Liver (tissue), 9 donors: ENCODE data around the gene MAPK8IP3. TPM values are rescaled to one million over a fixed set of nuclear protein-coding genes. Genes with fewer than 3 reads are reported as not detected.
"Not testable (repeated sequence)": the region's sequence is repeated elsewhere in the genome, so short reads cannot be mapped to it uniquely, and the experiment has no call there.

Source experiments
- DNase-seq: peaks from one replicate; pipeline ENCODE4 v3.0.0-alpha.2; 2017; ENCODE audit warnings: low spot score
- H3K27ac ChIP-seq, 2 donors: one replicate each; pipeline ENCODE4 v1.7.0; 2013; ENCODE audit warnings: inconsistent platforms in 2 of 2, low read length in 2 of 2, control low read depth in 1 of 2, low read depth in 1 of 2, mild to moderate bottlenecking in 1 of 2
- H3K27me3 ChIP-seq, 4 donors: one replicate each; pipeline versions ENCODE4 v1.6.1 to v1.7.0; 2013; ENCODE audit warnings: low read length in 3 of 4, inconsistent platforms in 1 of 4, mild to moderate bottlenecking in 1 of 4, moderate library complexity in 1 of 4; ENCODE audit not compliant: control insufficient read depth in 4 of 4, insufficient read depth in 4 of 4
- H3K36me3 ChIP-seq, 4 donors: one replicate each; pipeline versions ENCODE4 v1.6.1 to v1.7.0; 2013; ENCODE audit warnings: low read length in 3 of 4, mild to moderate bottlenecking in 3 of 4, low read depth in 1 of 4, moderate library complexity in 1 of 4; ENCODE audit not compliant: control insufficient read depth in 4 of 4, insufficient read depth in 3 of 4
- H3K4me1 ChIP-seq, 4 donors: one replicate each; pipeline versions ENCODE4 v1.6.1 to v1.7.0; 2013; ENCODE audit warnings: low read length in 3 of 4, mild to moderate bottlenecking in 3 of 4, moderate library complexity in 1 of 4; ENCODE audit not compliant: control insufficient read depth in 4 of 4, insufficient read depth in 4 of 4
- H3K4me3 ChIP-seq, 3 donors: one replicate each; pipeline versions ENCODE4 v1.6.1 to v1.7.0; 2013; ENCODE audit warnings: low read length in 3 of 3, control low read depth in 1 of 3, low read depth in 1 of 3, mild to moderate bottlenecking in 1 of 3
- H3K9ac ChIP-seq, 2 donors: one replicate each; pipeline ENCODE4 v1.7.0; 2013; ENCODE audit warnings: low read length in 2 of 2, mild to moderate bottlenecking in 2 of 2, moderate library complexity in 2 of 2, control low read depth in 1 of 2, low read depth in 1 of 2
- H3K9me3 ChIP-seq, 4 donors: one replicate each; pipeline versions ENCODE4 v1.6.1 to v1.7.0; 2013; ENCODE audit warnings: low read length in 3 of 4; ENCODE audit not compliant: control insufficient read depth in 4 of 4
- FOXA1 ChIP-seq: IDR thresholded peaks from 2 replicates; pipeline ENCODE4 v1.6.1; 2016; ENCODE audit warnings: antibody characterized with exemption
- GABPA ChIP-seq, 2 donors: IDR thresholded peaks in 1 of 2; conservative IDR thresholded peaks in 1 of 2; 2 replicates each; pipeline ENCODE4 v1.6.1; 2016; ENCODE audit warnings: antibody characterized with exemption in 2 of 2, mild to moderate bottlenecking in 1 of 2, moderate library complexity in 1 of 2
- HNF4A ChIP-seq, 2 donors: conservative IDR thresholded peaks; 2 replicates each; pipeline ENCODE4 v1.6.1; 2016; ENCODE audit warnings: antibody characterized with exemption in 2 of 2, mild to moderate bottlenecking in 2 of 2
- HNF4G ChIP-seq: IDR thresholded peaks from 2 replicates; pipeline ENCODE4 v1.6.1; 2016; ENCODE audit warnings: antibody characterized with exemption
- JUND ChIP-seq, 2 donors: IDR thresholded peaks; 2 replicates each; pipeline ENCODE4 v1.6.1; 2016; ENCODE audit warnings: antibody characterized with exemption in 2 of 2
- NR2F2 ChIP-seq: IDR thresholded peaks from 2 replicates; pipeline ENCODE4 v1.6.1; 2016; ENCODE audit warnings: antibody characterized with exemption
- RAD21 ChIP-seq, 2 donors: IDR thresholded peaks; 2 replicates each; pipeline ENCODE4 v1.6.1; 2016; ENCODE audit warnings: antibody characterized with exemption in 2 of 2, mild to moderate bottlenecking in 2 of 2
- RXRA ChIP-seq, 2 donors: IDR thresholded peaks; 2 replicates each; pipeline ENCODE4 v1.6.1; 2017 to 2018; ENCODE audit warnings: antibody characterized with exemption in 2 of 2, mild to moderate bottlenecking in 1 of 2
- SP1 ChIP-seq: IDR thresholded peaks from 2 replicates; pipeline ENCODE4 v1.6.1; 2018; ENCODE audit warnings: antibody characterized with exemption, mild to moderate bottlenecking
- TAF1 ChIP-seq: conservative IDR thresholded peaks from 2 replicates; pipeline ENCODE4 v1.6.1; 2016; ENCODE audit warnings: antibody characterized with exemption, mild to moderate bottlenecking
- YY1 ChIP-seq: IDR thresholded peaks from 2 replicates; pipeline ENCODE4 v1.6.1; 2016; ENCODE audit warnings: antibody characterized with exemption, mild to moderate bottlenecking
- WGBS: extraction: QIAGEN DNeasy Blood & Tissue Kit; methylation state at CpG from one replicate; pipeline ENCODE4 v1.1.7; 2013; 5-methylcytosine and 5-hydroxymethylcytosine counted together
- polyA plus RNA-seq, 2 donors: library from polyadenylated mRNA; stranded (reverse) in 1 of 2; unstranded in 1 of 2; fragments of 200-250 nt in 1 of 2; fragments of >200 nt in 1 of 2; fragmentation: Nextera tagmentation in 1 of 2; extraction: Ambion mirVana in 1 of 2; gene quantifications; one replicate each; pipeline versions ENCODE4 v1.2.1 to v1.2.3, GENCODE V29; 2013 to 2015
- total RNA-seq, 2 donors: library from RNA; depleted of rRNA; stranded (reverse); fragments of >200 nt; gene quantifications; one replicate each; pipeline ENCODE4 v1.2.3, GENCODE V29; 2014
- TF ChIP-seq, protein P1 (sequence below): IDR thresholded peaks from 2 replicates; pipeline ENCODE4 v1.6.1; 2016; ENCODE audit warnings: antibody characterized with exemption
- TF ChIP-seq, protein P2 (sequence below): IDR thresholded peaks from 2 replicates; pipeline ENCODE4 v1.6.1; 2016; ENCODE audit warnings: antibody characterized with exemption
- TF ChIP-seq, protein P3 (sequence below): fragments of 150-350 bp; IDR thresholded peaks from 2 replicates; pipeline ENCODE4 v1.5.1; 2017; ENCODE audit warnings: improper control_type of control experiment, low read depth, low read length; ENCODE audit not compliant: missing input control
- TF ChIP-seq, protein P4 (sequence below): IDR thresholded peaks from 2 replicates; pipeline ENCODE4 v1.6.1; 2016; ENCODE audit warnings: antibody characterized with exemption, mild to moderate bottlenecking
- donor health status: healthy.
- donor health status: healthy.
- donor health status: healthy.
- donor health status: healthy.
- donor health status: healthy.

MAPK8IP3 gene
- total and polyA plus RNA-seq, 4 donors = 4.1 to 43.0 (median 9.3) TPM

DNA sequence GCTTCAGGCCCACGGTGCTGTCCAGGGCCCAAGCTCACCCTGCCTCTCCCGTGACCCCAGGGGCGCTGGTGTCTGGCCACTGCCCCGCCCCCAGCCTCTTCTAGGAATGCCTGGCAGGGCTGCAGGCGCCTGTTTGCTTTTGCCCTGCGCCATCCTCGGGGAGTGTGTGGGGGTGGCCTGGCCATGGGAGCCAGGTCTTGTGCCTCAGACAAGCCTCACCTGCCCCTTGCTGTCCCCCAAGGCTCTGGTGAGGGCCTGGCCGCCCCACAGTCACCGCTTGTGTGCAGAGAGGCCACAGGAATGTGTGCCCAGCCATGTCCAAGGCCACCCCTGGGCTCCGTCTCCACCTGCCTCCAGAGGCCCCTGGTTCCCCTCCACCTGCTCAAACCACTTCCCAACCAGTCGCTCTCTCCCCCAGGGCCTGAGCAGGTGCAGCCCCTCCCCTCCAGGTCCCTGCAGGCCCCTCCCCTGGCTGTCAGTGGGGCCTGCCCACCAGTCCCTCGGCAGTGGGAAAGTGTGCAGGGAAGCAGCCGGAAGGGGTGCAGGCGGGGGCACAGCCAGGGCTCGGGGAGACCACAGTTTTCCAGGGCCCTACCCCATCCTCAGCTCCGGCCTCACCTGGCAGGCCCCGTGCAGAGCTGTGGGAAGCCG is 88.4 kb downstream of the MAPK8IP3 start:
- H3K4me3 ChIP-seq = peak overlapping the region; percentile 41 to 73 (median 70)
- TF ChIP-seq SP1 (peak; percentile 53), HNF4A (conservative IDR thresholded peaks at IDR 0.05) (peak; percentile 29 to 43), GABPA (IDR thresholded peaks at IDR 0.05 in 1 of 2, conservative IDR thresholded peaks at IDR 0.05 in 1 of 2) (no peak), HNF4G (no peak), JUND (IDR thresholded peaks at IDR 0.05) (no peak), YY1 (peak; percentile 8), TAF1 (no peak), RXRA (IDR thresholded peaks at IDR 0.05) (peak; percentile 60 to 65), FOXA1 (no peak), RAD21 (IDR thresholded peaks at IDR 0.05) (peak in 1 of 2 donors; percentile 36), NR2F2 (peak; percentile 7)
- TF ChIP-seq, protein P1, sequence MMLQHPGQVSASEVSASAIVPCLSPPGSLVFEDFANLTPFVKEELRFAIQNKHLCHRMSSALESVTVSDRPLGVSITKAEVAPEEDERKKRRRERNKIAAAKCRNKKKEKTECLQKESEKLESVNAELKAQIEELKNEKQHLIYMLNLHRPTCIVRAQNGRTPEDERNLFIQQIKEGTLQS = no peak
- TF ChIP-seq, protein P2, sequence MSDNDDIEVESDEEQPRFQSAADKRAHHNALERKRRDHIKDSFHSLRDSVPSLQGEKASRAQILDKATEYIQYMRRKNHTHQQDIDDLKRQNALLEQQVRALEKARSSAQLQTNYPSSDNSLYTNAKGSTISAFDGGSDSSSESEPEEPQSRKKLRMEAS = no peak
- TF ChIP-seq, protein P3, sequence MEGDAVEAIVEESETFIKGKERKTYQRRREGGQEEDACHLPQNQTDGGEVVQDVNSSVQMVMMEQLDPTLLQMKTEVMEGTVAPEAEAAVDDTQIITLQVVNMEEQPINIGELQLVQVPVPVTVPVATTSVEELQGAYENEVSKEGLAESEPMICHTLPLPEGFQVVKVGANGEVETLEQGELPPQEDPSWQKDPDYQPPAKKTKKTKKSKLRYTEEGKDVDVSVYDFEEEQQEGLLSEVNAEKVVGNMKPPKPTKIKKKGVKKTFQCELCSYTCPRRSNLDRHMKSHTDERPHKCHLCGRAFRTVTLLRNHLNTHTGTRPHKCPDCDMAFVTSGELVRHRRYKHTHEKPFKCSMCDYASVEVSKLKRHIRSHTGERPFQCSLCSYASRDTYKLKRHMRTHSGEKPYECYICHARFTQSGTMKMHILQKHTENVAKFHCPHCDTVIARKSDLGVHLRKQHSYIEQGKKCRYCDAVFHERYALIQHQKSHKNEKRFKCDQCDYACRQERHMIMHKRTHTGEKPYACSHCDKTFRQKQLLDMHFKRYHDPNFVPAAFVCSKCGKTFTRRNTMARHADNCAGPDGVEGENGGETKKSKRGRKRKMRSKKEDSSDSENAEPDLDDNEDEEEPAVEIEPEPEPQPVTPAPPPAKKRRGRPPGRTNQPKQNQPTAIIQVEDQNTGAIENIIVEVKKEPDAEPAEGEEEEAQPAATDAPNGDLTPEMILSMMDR = no peak
- TF ChIP-seq, protein P4, sequence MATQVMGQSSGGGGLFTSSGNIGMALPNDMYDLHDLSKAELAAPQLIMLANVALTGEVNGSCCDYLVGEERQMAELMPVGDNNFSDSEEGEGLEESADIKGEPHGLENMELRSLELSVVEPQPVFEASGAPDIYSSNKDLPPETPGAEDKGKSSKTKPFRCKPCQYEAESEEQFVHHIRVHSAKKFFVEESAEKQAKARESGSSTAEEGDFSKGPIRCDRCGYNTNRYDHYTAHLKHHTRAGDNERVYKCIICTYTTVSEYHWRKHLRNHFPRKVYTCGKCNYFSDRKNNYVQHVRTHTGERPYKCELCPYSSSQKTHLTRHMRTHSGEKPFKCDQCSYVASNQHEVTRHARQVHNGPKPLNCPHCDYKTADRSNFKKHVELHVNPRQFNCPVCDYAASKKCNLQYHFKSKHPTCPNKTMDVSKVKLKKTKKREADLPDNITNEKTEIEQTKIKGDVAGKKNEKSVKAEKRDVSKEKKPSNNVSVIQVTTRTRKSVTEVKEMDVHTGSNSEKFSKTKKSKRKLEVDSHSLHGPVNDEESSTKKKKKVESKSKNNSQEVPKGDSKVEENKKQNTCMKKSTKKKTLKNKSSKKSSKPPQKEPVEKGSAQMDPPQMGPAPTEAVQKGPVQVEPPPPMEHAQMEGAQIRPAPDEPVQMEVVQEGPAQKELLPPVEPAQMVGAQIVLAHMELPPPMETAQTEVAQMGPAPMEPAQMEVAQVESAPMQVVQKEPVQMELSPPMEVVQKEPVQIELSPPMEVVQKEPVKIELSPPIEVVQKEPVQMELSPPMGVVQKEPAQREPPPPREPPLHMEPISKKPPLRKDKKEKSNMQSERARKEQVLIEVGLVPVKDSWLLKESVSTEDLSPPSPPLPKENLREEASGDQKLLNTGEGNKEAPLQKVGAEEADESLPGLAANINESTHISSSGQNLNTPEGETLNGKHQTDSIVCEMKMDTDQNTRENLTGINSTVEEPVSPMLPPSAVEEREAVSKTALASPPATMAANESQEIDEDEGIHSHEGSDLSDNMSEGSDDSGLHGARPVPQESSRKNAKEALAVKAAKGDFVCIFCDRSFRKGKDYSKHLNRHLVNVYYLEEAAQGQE = no peak
- WGBS = 31% methylated on average over 18 of the region's 18 CpGs
- H3K9ac ChIP-seq = peak overlapping the region in 1 of 2 donors; percentile 16
- H3K27me3 ChIP-seq = no peaks in the 10 kb centered on the region
- H3K27ac ChIP-seq = peak overlapping the region; percentile 64 to 76
- H3K9me3 ChIP-seq = no peaks in the 10 kb centered on the region
- H3K4me1 ChIP-seq = peaks cover 20 to 57% (median 44%) of the 10 kb centered on the region in 4 donors
- no peak for DNase-seq
- H3K36me3 ChIP-seq = peaks cover 0 to 15% (median under 1%) of the 10 kb centered on the region in 4 donors

DNA sequence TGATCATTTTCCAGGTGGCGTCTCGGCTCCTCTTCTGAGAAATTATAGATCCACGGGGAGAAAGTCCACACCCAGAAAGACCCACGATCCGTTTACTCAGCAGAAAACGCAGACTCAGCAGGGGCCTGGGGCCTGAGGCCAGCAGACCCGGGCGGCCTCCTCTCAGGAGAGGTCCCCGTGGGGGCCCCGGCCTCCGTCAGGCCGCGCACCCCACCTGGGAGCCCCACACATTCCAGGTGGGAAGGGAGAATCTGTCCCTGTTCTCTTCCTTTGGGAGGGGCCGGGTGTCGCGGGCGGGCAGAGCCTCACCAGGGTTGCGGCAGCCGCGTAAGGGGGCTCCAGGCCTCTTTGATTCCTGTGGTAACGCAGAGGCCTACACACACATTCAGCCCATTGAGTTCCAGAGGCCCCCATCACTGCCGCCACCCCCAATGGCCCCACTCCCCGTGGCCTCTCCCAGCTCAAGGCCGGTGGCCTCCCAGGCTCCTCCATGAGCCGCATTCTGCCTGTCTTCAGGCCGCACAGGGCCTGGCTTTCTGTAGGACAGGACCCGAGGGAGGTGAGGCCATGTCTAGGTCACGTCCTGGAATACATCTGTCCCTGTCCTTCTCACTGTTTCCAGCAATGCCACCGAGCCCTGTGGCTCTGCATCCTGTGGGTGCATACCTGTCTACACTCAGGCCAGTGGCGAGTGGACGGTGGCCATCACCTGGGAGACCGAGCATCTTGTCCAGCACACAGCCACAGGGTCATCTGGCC is 89.1 kb downstream of the MAPK8IP3 start:
- Histone ChIP-seq H3K4me1 (peaks cover 20 to 50% (median 41%) of the 10 kb centered on the region in 4 donors), H3K4me3 (peak overlapping the region in 2 of 3 donors; percentile 60 to 70), H3K27ac (peak overlapping the region; percentile 64 to 76), H3K27me3 (no peaks in the 10 kb centered on the region), H3K36me3 (peaks cover 0 to 8% (median 0%) of the 10 kb centered on the region in 4 donors), H3K9me3 (no peaks in the 10 kb centered on the region), H3K9ac (peak overlapping the region in 1 of 2 donors; percentile 16)
- TF ChIP-seq HNF4A (conservative IDR thresholded peaks at IDR 0.05) = peak in 1 of 2 donors; percentile 39
- no peak for TF ChIP-seq HNF4G
- DNase-seq = no peak
- 49% methylated on average over 32 of the region's 32 CpGs for WGBS

DNA sequence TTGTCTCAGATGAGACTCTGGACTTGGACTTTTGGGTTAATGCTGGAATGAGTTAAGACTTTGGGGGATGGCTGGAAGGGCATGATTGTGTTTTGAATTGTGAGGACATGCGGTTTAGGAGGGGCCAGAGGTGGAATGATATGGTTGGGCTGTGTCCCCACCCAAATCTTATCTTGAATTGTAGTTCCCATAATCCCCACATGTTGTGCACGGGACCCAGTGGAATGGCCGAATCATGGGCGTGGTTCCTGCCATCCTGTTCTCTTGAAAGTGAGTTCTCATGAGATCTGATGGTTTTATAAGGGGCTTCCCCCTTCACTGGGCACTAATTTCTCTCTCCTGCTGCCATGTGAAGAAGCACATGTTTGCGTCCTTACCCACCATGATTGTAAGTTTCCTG is 93.3 kb downstream of the MAPK8IP3 start:
- H3K9ac ChIP-seq, H3K9me3 ChIP-seq, H3K36me3 ChIP-seq, DNase-seq, H3K4me3 ChIP-seq, H3K27me3 ChIP-seq, H3K27ac ChIP-seq: not testable (repeated sequence)
- WGBS = 76% methylated on average over 5 of the region's 5 CpGs
- H3K4me1 ChIP-seq = peaks cover 9 to 13% (median 11%) of the 10 kb centered on the region in 4 donors
